Sigmoid colon (tissue), 7 donors: ENCODE measurements around the gene NME2. TPM values are rescaled to one million over a fixed set of nuclear protein-coding genes. Genes with fewer than 3 reads are reported as not detected.
A peak's percentile ranks its signal among the peaks of the same experiment; 100 is the strongest.
"Not testable (repeated sequence)": the region's sequence is repeated elsewhere in the genome, so short reads cannot be mapped to it uniquely, and the experiment has no call there.

ENCODE experiments used
- DNase-seq: peaks from one replicate; pipeline ENCODE4 v3.0.0-alpha.2; 2019
- H3K27ac ChIP-seq, 4 donors: fragments of 200-600 bp; sonication (generic); one replicate each; pipeline ENCODE4 v1.5.1; 2016 to 2019; ENCODE audit warnings: mild to moderate bottlenecking in 1 of 4
- H3K27me3 ChIP-seq, 3 donors: fragments of 200-600 bp; sonication (generic); one replicate each; pipeline ENCODE4 v1.5.1; 2019; ENCODE audit warnings: mild to moderate bottlenecking in 1 of 3
- H3K36me3 ChIP-seq, 4 donors: fragments of 200-600 bp; sonication (generic); one replicate each; pipeline ENCODE4 v1.5.1; 2016 to 2019
- H3K4me1 ChIP-seq, 4 donors: fragments of 200-600 bp; sonication (generic); one replicate each; pipeline ENCODE4 v1.5.1; 2017 to 2019
- H3K4me3 ChIP-seq, 4 donors: fragments of 200-600 bp; sonication (generic); one replicate each; pipeline ENCODE4 v1.5.1; 2017 to 2019; ENCODE audit warnings: mild to moderate bottlenecking in 2 of 4, moderate library complexity in 1 of 4
- H3K9me3 ChIP-seq, 4 donors: fragments of 200-600 bp in 3 of 4; sonication (generic) in 3 of 4; one replicate each; pipeline versions ENCODE4 v1.5.1 to v1.6.1; 2013 to 2019
- CTCF ChIP-seq, 4 experiments: fragments of 450-650 bp in 3 of 4; fragments of 200-600 bp in 1 of 4; IDR thresholded peaks; one replicate each; pipeline ENCODE4 v1.5.1; 2016 to 2019; ENCODE audit warnings: antibody characterized with exemption in 4 of 4, mild to moderate bottlenecking in 3 of 4, moderate library complexity in 2 of 4
- EP300 ChIP-seq, 4 donors: sonication (generic); formaldehyde crosslinking; IDR thresholded peaks; one replicate each; pipeline ENCODE4 v1.6.1; 2017; ENCODE audit warnings: antibody characterized with exemption in 4 of 4
- POLR2A ChIP-seq, 2 donors: fragments of 450-650 bp; IDR thresholded peaks; one replicate each; pipeline ENCODE4 v1.6.1; 2016; ENCODE audit warnings: antibody characterized with exemption in 2 of 2, mild to moderate bottlenecking in 2 of 2, moderate library complexity in 2 of 2
- POLR2AphosphoS5 ChIP-seq, 4 donors: sonication (generic); formaldehyde crosslinking; IDR thresholded peaks; one replicate each; pipeline ENCODE4 v1.6.1; 2017; ENCODE audit warnings: antibody characterized with exemption in 4 of 4
- WGBS, 2 donors: extraction: QIAGEN DNeasy Blood & Tissue Kit; methylation state at CpG; one replicate each; pipeline ENCODE4 v1.1.7; 2013; 5-methylcytosine and 5-hydroxymethylcytosine counted together
- intact Hi-C: fragments of 100-400 bp; cut with DNase I; formaldehyde crosslinking; loops from one replicate; pipeline ENCODE4 v1.15.1; 2023
- polyA plus RNA-seq, 3 donors: library from polyadenylated mRNA; stranded (reverse); fragments of 200-250 nt; gene quantifications; one replicate each; pipeline ENCODE4 v1.2.3, GENCODE V29; 2013
- total RNA-seq, 4 donors: library from RNA; depleted of rRNA; stranded (reverse); fragments of >200 nt; gene quantifications; one replicate each; pipeline ENCODE4 v1.1.0, GENCODE V29; 2016
- donor health status: healthy with polysubstance abuse.
- donor health status: Bipolar disorder and iron deficiency.
- donor health status: healthy.

Gene NME2
- total and polyA plus RNA-seq, 7 donors: 443 to 957 (median 532) TPM

GRCh38 chr17:51120739-51121619, 45.2 kb upstream of the NME2 start, which contains the start of gene SPAG9:
SPAG9 (minus strand) TSS chr17:51120868; CDS start chr17:51120656, 212 bp downstream.
- no peaks in the 10 kb centered on the region for H3K27me3 ChIP-seq
- intact Hi-C loops: loop anchor here (1.0 to 2.0 kb wide), 3 partner anchors 32 to 254 kb away; partner anchors contain the start of genes NME1, NME2 and TOB1
- DNase-seq: peak; percentile 98
- peaks cover 0 to 43% (median 29%) of the 10 kb centered on the region in 4 donors for H3K4me1 ChIP-seq
- peak within 1 kb of the TSS; percentile 91 to 99 (median 98) for H3K4me3 ChIP-seq
- 1% methylated on average over 68 of the region's 68 CpGs for WGBS, 2 donors
- no peaks in the 10 kb centered on the region for H3K9me3 ChIP-seq
- peak within 1 kb of the TSS; percentile 98 to 100 (median 100) for H3K27ac ChIP-seq
- TF ChIP-seq POLR2AphosphoS5 (IDR thresholded peaks at IDR 0.05) (peak; percentile 86 to 92 (median 88)), POLR2A (IDR thresholded peaks at IDR 0.05) (peak; percentile 83 to 85), CTCF (IDR thresholded peaks at IDR 0.05) (no peak), EP300 (IDR thresholded peaks at IDR 0.05) (peak in 2 of 4 donors; percentile 51 to 52)
- no peaks in the 10 kb centered on the region for H3K36me3 ChIP-seq

GRCh38 chr17:51121620-51122472, 44.4 kb upstream of the NME2 start:
- Histone ChIP-seq H3K27ac (peak overlapping the region; percentile 98 to 100 (median 100)), H3K4me1 (peaks cover 0 to 37% (median 28%) of the 10 kb centered on the region in 4 donors), H3K36me3 (no peaks in the 10 kb centered on the region), H3K4me3 (peak overlapping the region; percentile 45 to 99 (median 98)), H3K27me3 (no peaks in the 10 kb centered on the region), H3K9me3 (no peaks in the 10 kb centered on the region)
- intact Hi-C loops: loop anchor here (1.0 to 2.0 kb wide), 2 partner anchors 31 to 255 kb away; partner anchors contain the start of genes NME1 and TOB1
- TF ChIP-seq CTCF (IDR thresholded peaks at IDR 0.05) (no peak), POLR2AphosphoS5 (IDR thresholded peaks at IDR 0.05) (peak; percentile 95 to 98 (median 98)), EP300 (IDR thresholded peaks at IDR 0.05) (peak in 3 of 4 donors; percentile 8 to 89 (median 14)), POLR2A (IDR thresholded peaks at IDR 0.05) (peak; percentile 93 to 96)
- WGBS, 2 donors: 7 to 19% methylated on average over 23 of the region's 23 CpGs
- peak; percentile 97 for DNase-seq

- 73 to 88% methylated on average over 10 of the region's 10 CpGs for WGBS, 2 donors
- H3K36me3 ChIP-seq, intact Hi-C loops, H3K9me3 ChIP-seq, H3K4me3 ChIP-seq, DNase-seq, H3K27me3 ChIP-seq: not testable (repeated sequence)
- peaks cover 0 to 32% (median 25%) of the 10 kb centered on the region in 4 donors for H3K4me1 ChIP-seq
- H3K27ac ChIP-seq: peak overlapping the region; percentile 98 to 100 (median 100)
These were observed 43.6 kb upstream of the NME2 start for GRCh38 chr17:51122473-51123115.

- intact Hi-C loops: no loop called here
- Histone ChIP-seq H3K9me3 (no peaks in the 10 kb centered on the region), H3K27ac (no peak overlapping the region), H3K4me3 (no peak overlapping the region), H3K4me1 (peaks cover 0 to 17% (median 5%) of the 10 kb centered on the region in 4 donors), H3K36me3 (no peaks in the 10 kb centered on the region), H3K27me3 (no peaks in the 10 kb centered on the region)
- WGBS, 2 donors: 76 to 87% methylated on average over 5 of the region's 5 CpGs
- TF ChIP-seq EP300 (IDR thresholded peaks at IDR 0.05) (no peak), POLR2AphosphoS5 (IDR thresholded peaks at IDR 0.05) (no peak), POLR2A (IDR thresholded peaks at IDR 0.05) (no peak), CTCF (IDR thresholded peaks at IDR 0.05) (no peak)
- no peak for DNase-seq
These were observed 41.3 kb upstream of the NME2 start for GRCh38 chr17:51124640-51125503.
